Nephron (organoid): ENCODE measurements around the gene KPRP.

Experiments
- H3K27ac Mint-ChIP-seq, 3 experiments: 2 replicates each; pipeline ENCODE4 v1.8.0; 2020; ENCODE audit warnings: mixed read lengths in 3 of 3, mild to moderate bottlenecking in 2 of 3, moderate library complexity in 1 of 3
- H3K27me3 Mint-ChIP-seq: 2 replicates; pipeline ENCODE4 v1.8.0; 2021; ENCODE audit warnings: low read depth, mild to moderate bottlenecking, moderate library complexity, mixed read lengths
- H3K36me3 Mint-ChIP-seq: 2 replicates; pipeline ENCODE4 v1.8.0; 2020; ENCODE audit warnings: low read depth, mixed read lengths
- H3K4me1 Mint-ChIP-seq: 2 replicates; pipeline ENCODE4 v1.8.0; 2020; ENCODE audit warnings: mixed read lengths
- H3K4me3 Mint-ChIP-seq, 3 experiments: 2 replicates each; pipeline ENCODE4 v1.8.0; 2020; ENCODE audit warnings: mild to moderate bottlenecking in 3 of 3, mixed read lengths in 3 of 3, moderate library complexity in 2 of 3
- H3K9me3 Mint-ChIP-seq: 2 replicates; pipeline ENCODE4 v1.8.0; 2020; ENCODE audit warnings: mixed read lengths
- CTCF ChIP-seq, 3 experiments: fragments of 200-600 bp; sonication (generic); IDR thresholded peaks; one replicate each; pipeline ENCODE4 v1.5.0; 2021; ENCODE audit warnings: antibody characterized with exemption in 3 of 3; ENCODE audit not compliant: unreplicated experiment in 3 of 3

The KPRP gene

GRCh38 chr1:152739841-152740240 is 18.0 kb upstream of the KPRP start:
- Mint-ChIP-seq H3K27me3 (no peaks in the 10 kb centered on the region), H3K36me3 (no peaks in the 10 kb centered on the region), H3K9me3 (peaks cover 60% of the 10 kb centered on the region), H3K4me3 (no peak overlapping the region), H3K4me1 (no peaks in the 10 kb centered on the region), H3K27ac (no peak overlapping the region)
- TF ChIP-seq CTCF (IDR thresholded peaks at IDR 0.05; ENCODE audit: unreplicated experiment in 3 of 3): no peak

- Mint-ChIP-seq H3K27me3 (no peaks in the 10 kb centered on the region), H3K4me1 (no peaks in the 10 kb centered on the region), H3K27ac (no peak overlapping the region), H3K4me3 (no peak overlapping the region), H3K36me3 (no peaks in the 10 kb centered on the region), H3K9me3 (peaks cover 58% of the 10 kb centered on the region)
- no peak for TF ChIP-seq CTCF (IDR thresholded peaks at IDR 0.05; ENCODE audit: unreplicated experiment in 3 of 3)
Observed at GRCh38 chr1:152741656-152742055, 16.2 kb upstream of the KPRP start.

GRCh38 chr1:152743371-152744145 is 14.3 kb upstream of the KPRP start:
- Mint-ChIP-seq H3K9me3 (peaks cover 52% of the 10 kb centered on the region), H3K27ac (no peak overlapping the region), H3K4me1 (no peaks in the 10 kb centered on the region), H3K4me3 (no peak overlapping the region), H3K27me3 (no peaks in the 10 kb centered on the region), H3K36me3 (no peaks in the 10 kb centered on the region)
- no peak for TF ChIP-seq CTCF (IDR thresholded peaks at IDR 0.05; ENCODE audit: unreplicated experiment in 3 of 3)

- H3K4me3 Mint-ChIP-seq: no peak overlapping the region
- H3K27ac Mint-ChIP-seq: no peak overlapping the region
- no peak for TF ChIP-seq CTCF (IDR thresholded peaks at IDR 0.05; ENCODE audit: unreplicated experiment in 3 of 3)
- H3K9me3 Mint-ChIP-seq: peaks cover 45% of the 10 kb centered on the region
- H3K36me3 Mint-ChIP-seq: no peaks in the 10 kb centered on the region
- H3K4me1 Mint-ChIP-seq: no peaks in the 10 kb centered on the region
- no peaks in the 10 kb centered on the region for H3K27me3 Mint-ChIP-seq
Observed at GRCh38 chr1:152745289-152745704, 12.5 kb upstream of the KPRP start.

- Mint-ChIP-seq H3K9me3 (peaks cover 49% of the 10 kb centered on the region), H3K27ac (no peak overlapping the region), H3K27me3 (no peaks in the 10 kb centered on the region), H3K4me3 (no peak overlapping the region), H3K4me1 (no peaks in the 10 kb centered on the region), H3K36me3 (no peaks in the 10 kb centered on the region)
- TF ChIP-seq CTCF (IDR thresholded peaks at IDR 0.05; ENCODE audit: unreplicated experiment in 3 of 3): no peak
Observed at GRCh38 chr1:152745765-152746444, 11.9 kb upstream of the KPRP start.
